OCI-LY3 (cell line): ENCODE data around the gene PRSS27.

Experiments
- H2AFZ ChIP-seq: fragments of 200-600, 300-600 bp; shearing (Covaris generic); 2 replicates; pipeline ENCODE4 v1.6.0; 2014; ENCODE audit warnings: antibody characterized with exemption, low read depth, low read length
- H3K27ac ChIP-seq: fragments of 200-600, 300-600 bp; sonication (generic); 2 replicates; pipeline ENCODE4 v1.5.1; 2014; ENCODE audit warnings: mild to moderate bottlenecking, low read length, moderate library complexity, mixed read lengths
- H3K27me3 ChIP-seq: fragments of 200-600, 300-600 bp; sonication (generic); 2 replicates; pipeline ENCODE4 v1.6.1; 2014; ENCODE audit warnings: low read depth, low read length, mixed read lengths
- H3K36me3 ChIP-seq: fragments of 200-600, 300-600 bp; sonication (generic); replicated peaks from 2 replicates; pipeline ENCODE3; 2014; ENCODE audit warnings: low read depth, low read length, mixed read lengths
- H3K4me1 ChIP-seq: fragments of 300-600, 200-600 bp; sonication (generic); 2 replicates; pipeline ENCODE4 v1.6.1; 2014; ENCODE audit warnings: low read length, mixed read lengths
- H3K4me2 ChIP-seq: fragments of 200-600, 300-600 bp; sonication (generic); 2 replicates; pipeline ENCODE4 v1.6.1; 2014; ENCODE audit warnings: low read length, mixed read lengths
- H3K4me3 ChIP-seq: fragments of 300-600, 200-600 bp; sonication (generic); 2 replicates; pipeline ENCODE4 v1.5.1; 2014; ENCODE audit warnings: antibody characterized with exemption, mild to moderate bottlenecking, low read length, moderate library complexity
- H3K79me2 ChIP-seq: fragments of 300-600, 200-600 bp; shearing (Covaris generic); 2 replicates; pipeline ENCODE4 v1.6.1; 2014; ENCODE audit warnings: mild to moderate bottlenecking, low read length, mixed read lengths
- H3K9ac ChIP-seq: fragments of 300-600, 200-600 bp; shearing (Covaris generic); 2 replicates; pipeline ENCODE4 v1.6.0; 2014; ENCODE audit warnings: mild to moderate bottlenecking, low read length, moderate library complexity
- H3K9me3 ChIP-seq: fragments of 200-600, 300-600 bp; shearing (Covaris generic); 2 replicates; pipeline ENCODE4 v1.6.1; 2014; ENCODE audit warnings: low read length, mixed read lengths; ENCODE audit not compliant: insufficient read depth
- H4K20me1 ChIP-seq: fragments of 200-600, 300-600 bp; sonication (generic); 2 replicates; pipeline ENCODE4 v1.6.1; 2016; ENCODE audit warnings: low read length, mixed read lengths; ENCODE audit not compliant: insufficient read depth
- EZH2phosphoT487 ChIP-seq: fragments of 200-600 bp; shearing (Covaris generic); IDR thresholded peaks from 2 replicates; pipeline ENCODE4 v1.6.1; 2018; ENCODE audit warnings: antibody characterized with exemption, mixed run types, low read depth
- TF ChIP-seq, protein P1 (sequence below): fragments of 200-600, 300-600 bp; sonication (generic); IDR thresholded peaks from 2 replicates; pipeline ENCODE4 v1.5.1; 2014; ENCODE audit warnings: antibody characterized with exemption, low read length, low read depth

The PRSS27 gene

DNA sequence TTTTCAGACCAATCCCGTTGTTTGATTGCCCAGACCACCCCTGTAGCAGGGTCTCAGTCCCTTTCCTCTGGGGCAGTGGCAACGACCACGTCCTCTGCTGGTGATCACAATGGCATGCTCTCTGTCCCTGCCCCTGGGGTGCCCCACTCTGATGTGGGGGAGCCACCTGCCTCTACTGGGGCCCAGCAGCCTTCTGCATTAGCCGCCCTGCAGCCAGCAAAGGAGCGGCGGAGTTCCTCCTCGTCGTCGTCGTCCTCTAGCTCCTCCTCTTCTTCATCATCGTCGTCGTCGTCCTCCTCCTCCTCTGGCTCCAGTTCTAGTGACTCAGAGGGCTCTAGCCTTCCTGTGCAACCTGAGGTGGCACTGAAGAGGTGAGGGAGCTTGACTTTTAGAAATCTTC is 47.9 kb upstream of the PRSS27 start:
- peaks cover 85% of the 10 kb centered on the region for H3K36me3 ChIP-seq
- no peak overlapping the region for H3K4me2 ChIP-seq
- H4K20me1 ChIP-seq = peaks cover 77% of the 10 kb centered on the region

DNA sequence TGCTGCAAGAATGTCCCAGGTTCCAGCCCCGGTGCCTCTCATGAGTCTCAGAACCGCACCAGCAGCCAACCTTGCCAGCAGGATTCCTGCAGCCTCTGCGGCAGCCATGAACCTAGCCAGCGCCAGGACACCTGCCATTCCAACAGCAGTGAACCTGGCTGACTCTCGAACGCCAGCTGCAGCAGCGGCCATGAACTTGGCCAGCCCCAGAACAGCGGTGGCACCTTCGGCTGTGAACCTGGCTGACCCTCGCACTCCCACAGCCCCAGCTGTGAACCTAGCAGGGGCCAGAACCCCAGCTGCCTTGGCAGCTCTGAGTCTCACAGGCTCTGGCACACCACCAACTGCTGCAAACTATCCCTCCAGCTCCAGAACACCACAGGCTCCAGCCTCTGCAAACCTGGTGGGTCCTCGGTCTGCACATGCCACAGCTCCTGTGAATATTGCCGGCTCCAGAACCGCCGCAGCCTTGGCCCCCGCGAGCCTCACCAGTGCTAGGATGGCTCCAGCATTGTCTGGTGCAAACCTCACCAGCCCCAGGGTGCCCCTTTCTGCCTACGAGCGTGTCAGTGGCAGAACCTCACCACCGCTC is 47.2 kb upstream of the PRSS27 start:
- no peak overlapping the region for H3K4me3 ChIP-seq
- no peaks in the 10 kb centered on the region for H3K4me1 ChIP-seq
- peaks cover 92% of the 10 kb centered on the region for H3K36me3 ChIP-seq
- no peak overlapping the region for H3K4me2 ChIP-seq
- H3K9ac ChIP-seq = no peak overlapping the region
- peaks cover 93% of the 10 kb centered on the region for H3K79me2 ChIP-seq
- no peaks in the 10 kb centered on the region for H3K27me3 ChIP-seq
- TF ChIP-seq EZH2phosphoT487 = no peak
- TF ChIP-seq, protein P1, sequence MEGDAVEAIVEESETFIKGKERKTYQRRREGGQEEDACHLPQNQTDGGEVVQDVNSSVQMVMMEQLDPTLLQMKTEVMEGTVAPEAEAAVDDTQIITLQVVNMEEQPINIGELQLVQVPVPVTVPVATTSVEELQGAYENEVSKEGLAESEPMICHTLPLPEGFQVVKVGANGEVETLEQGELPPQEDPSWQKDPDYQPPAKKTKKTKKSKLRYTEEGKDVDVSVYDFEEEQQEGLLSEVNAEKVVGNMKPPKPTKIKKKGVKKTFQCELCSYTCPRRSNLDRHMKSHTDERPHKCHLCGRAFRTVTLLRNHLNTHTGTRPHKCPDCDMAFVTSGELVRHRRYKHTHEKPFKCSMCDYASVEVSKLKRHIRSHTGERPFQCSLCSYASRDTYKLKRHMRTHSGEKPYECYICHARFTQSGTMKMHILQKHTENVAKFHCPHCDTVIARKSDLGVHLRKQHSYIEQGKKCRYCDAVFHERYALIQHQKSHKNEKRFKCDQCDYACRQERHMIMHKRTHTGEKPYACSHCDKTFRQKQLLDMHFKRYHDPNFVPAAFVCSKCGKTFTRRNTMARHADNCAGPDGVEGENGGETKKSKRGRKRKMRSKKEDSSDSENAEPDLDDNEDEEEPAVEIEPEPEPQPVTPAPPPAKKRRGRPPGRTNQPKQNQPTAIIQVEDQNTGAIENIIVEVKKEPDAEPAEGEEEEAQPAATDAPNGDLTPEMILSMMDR = no peak
- no peak overlapping the region for H3K27ac ChIP-seq
- H4K20me1 ChIP-seq = peaks cover 81% of the 10 kb centered on the region
- no peaks in the 10 kb centered on the region for H3K9me3 ChIP-seq
- H2AFZ ChIP-seq = no peak overlapping the region

More for the DNA sequence above, 47.9 kb upstream of the PRSS27 start:
- H2AFZ ChIP-seq = no peak overlapping the region
- H3K27ac ChIP-seq = no peak overlapping the region
- H3K79me2 ChIP-seq = peaks cover 89% of the 10 kb centered on the region
- TF ChIP-seq, protein P1 = no peak
- no peak for TF ChIP-seq EZH2phosphoT487
- no peaks in the 10 kb centered on the region for H3K27me3 ChIP-seq
- H3K9ac ChIP-seq = no peak overlapping the region
- no peaks in the 10 kb centered on the region for H3K9me3 ChIP-seq
- no peaks in the 10 kb centered on the region for H3K4me1 ChIP-seq
- H3K4me3 ChIP-seq = no peak overlapping the region

DNA sequence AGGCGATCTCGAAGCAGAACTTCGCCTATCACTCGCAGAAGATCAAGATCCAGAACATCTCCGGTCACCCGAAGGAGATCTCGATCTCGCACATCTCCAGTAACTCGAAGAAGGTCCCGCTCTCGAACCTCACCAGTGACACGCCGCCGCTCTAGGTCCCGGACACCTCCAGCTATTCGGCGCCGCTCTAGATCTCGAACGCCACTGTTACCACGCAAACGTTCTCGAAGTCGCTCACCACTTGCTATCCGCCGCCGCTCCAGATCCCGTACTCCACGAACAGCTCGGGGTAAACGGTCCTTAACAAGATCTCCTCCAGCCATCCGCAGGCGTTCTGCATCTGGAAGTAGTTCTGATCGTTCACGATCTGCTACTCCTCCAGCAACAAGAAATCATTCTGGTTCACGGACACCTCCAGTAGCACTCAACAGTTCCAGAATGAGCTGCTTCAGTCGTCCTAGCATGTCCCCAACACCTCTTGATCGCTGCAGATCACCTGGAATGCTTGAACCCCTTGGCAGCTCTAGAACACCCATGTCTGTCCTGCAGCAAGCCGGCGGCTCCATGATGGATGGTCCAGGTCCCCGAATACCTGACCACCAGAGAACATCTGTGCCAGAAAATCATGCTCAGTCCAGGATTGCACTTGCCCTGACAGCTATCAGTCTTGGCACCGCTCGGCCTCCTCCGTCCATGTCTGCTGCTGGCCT is 46.6 kb upstream of the PRSS27 start:
- H4K20me1 ChIP-seq = peaks cover 86% of the 10 kb centered on the region
- no peaks in the 10 kb centered on the region for H3K4me1 ChIP-seq
- no peaks in the 10 kb centered on the region for H3K27me3 ChIP-seq
- no peak overlapping the region for H3K4me2 ChIP-seq
- H3K9me3 ChIP-seq = no peaks in the 10 kb centered on the region
- H3K36me3 ChIP-seq = peaks cover 92% of the 10 kb centered on the region
- TF ChIP-seq, protein P1 = no peak
- no peak for TF ChIP-seq EZH2phosphoT487
- H3K4me3 ChIP-seq = no peak overlapping the region
- no peak overlapping the region for H3K9ac ChIP-seq
- no peak overlapping the region for H2AFZ ChIP-seq
- peaks cover 95% of the 10 kb centered on the region for H3K79me2 ChIP-seq
- H3K27ac ChIP-seq = no peak overlapping the region

DNA sequence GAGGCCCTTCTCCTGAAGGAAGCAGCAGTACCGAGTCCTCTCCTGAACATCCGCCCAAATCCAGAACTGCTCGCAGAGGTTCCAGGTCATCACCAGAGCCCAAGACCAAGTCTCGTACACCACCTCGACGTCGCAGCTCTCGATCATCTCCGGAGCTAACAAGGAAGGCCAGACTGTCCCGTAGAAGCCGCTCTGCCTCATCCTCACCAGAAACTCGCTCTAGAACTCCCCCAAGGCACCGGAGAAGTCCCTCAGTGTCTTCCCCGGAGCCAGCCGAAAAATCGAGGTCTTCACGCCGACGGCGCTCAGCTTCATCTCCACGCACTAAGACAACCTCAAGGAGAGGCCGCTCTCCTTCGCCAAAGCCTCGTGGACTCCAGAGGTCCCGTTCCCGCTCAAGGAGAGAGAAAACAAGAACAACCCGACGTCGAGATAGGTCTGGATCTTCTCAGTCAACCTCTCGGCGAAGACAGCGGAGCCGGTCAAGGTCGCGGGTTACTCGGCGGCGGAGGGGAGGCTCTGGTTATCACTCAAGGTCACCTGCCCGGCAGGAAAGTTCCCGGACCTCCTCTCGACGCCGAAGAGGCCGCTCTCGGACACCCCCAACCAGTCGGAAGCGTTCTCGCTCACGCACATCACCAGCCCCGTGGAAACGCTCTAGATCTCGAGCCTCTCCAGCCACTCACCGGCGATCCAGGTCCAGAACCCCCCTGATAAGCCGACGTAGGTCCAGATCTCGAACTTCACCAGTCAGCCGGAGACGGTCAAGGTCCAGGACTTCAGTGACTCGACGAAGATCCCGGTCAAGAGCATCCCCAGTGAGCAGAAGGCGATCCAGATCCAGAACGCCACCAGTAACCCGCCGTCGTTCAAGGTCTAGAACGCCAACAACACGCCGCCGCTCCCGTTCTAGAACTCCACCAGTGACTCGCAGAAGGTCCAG is 45.7 kb upstream of the PRSS27 start:
- H2AFZ ChIP-seq = no peak overlapping the region
- H3K27ac ChIP-seq = no peak overlapping the region
- no peaks in the 10 kb centered on the region for H3K4me1 ChIP-seq
- H4K20me1 ChIP-seq = peaks cover 86% of the 10 kb centered on the region
- no peaks in the 10 kb centered on the region for H3K27me3 ChIP-seq
- TF ChIP-seq EZH2phosphoT487 = no peak
- TF ChIP-seq, protein P1 = no peak
- no peaks in the 10 kb centered on the region for H3K9me3 ChIP-seq
- H3K4me3 ChIP-seq = no peak overlapping the region
- H3K9ac ChIP-seq = no peak overlapping the region
- no peak overlapping the region for H3K4me2 ChIP-seq
- H3K36me3 ChIP-seq = peaks cover 92% of the 10 kb centered on the region
- H3K79me2 ChIP-seq = peaks cover 97% of the 10 kb centered on the region
